GM19467 (cell line): ENCODE data around the gene STX11.

Experiments used
- ATAC-seq: cut with Tn5 transposase; IDR thresholded peaks from one replicate; pipeline ENCODE4 v1.9.1; 2021; ENCODE audit warnings: mild to moderate bottlenecking, moderate library complexity; ENCODE audit not compliant: unreplicated experiment

STX11 gene

GRCh38 chr6:144141470-144141869, 8.8 kb upstream of the STX11 start:
- ATAC-seq, result no peak

GRCh38 chr6:144143106-144143505, 7.2 kb upstream of the STX11 start:
- ATAC-seq, result no peak

GRCh38 chr6:144143878-144144277, 6.4 kb upstream of the STX11 start:
- no peak for ATAC-seq

GRCh38 chr6:144144996-144145395, 5.3 kb upstream of the STX11 start:
- ATAC-seq, result no peak

GRCh38 chr6:144145541-144145940, 4.8 kb upstream of the STX11 start:
- ATAC-seq, result no peak

GRCh38 chr6:144148886-144149285, 1.4 kb upstream of the STX11 start:
- no peak for ATAC-seq

- ATAC-seq, result no peak
Observed at GRCh38 chr6:144149558-144149893, 791 bp upstream of the STX11 start.

- ATAC-seq, result peak; percentile 58
Observed at GRCh38 chr6:144150710-144151657, 667 bp downstream of the STX11 start.

GRCh38 chr6:144152334-144152900, 2.1 kb downstream of the STX11 start:
- ATAC-seq, result no peak

GRCh38 chr6:144153260-144153659, 2.9 kb downstream of the STX11 start:
- no peak for ATAC-seq

GRCh38 chr6:144153971-144154370, 3.7 kb downstream of the STX11 start:
- no peak for ATAC-seq

GRCh38 chr6:144155529-144155928, 5.2 kb downstream of the STX11 start:
- ATAC-seq, result peak; percentile 45

GRCh38 chr6:144156338-144156737, 6.0 kb downstream of the STX11 start:
- ATAC-seq, result no peak

GRCh38 chr6:144156991-144157390, 6.7 kb downstream of the STX11 start:
- ATAC-seq, result no peak

GRCh38 chr6:144158133-144158532, 7.8 kb downstream of the STX11 start:
- ATAC-seq, result no peak

GRCh38 chr6:144159223-144159622, 8.9 kb downstream of the STX11 start:
- no peak for ATAC-seq

- ATAC-seq, result no peak
Observed at GRCh38 chr6:144159742-144160141, 9.4 kb downstream of the STX11 start.

- ATAC-seq, result no peak
Observed at GRCh38 chr6:144160431-144161005, 10.2 kb downstream of the STX11 start.

- no peak for ATAC-seq
Observed at GRCh38 chr6:144161975-144162374, 11.7 kb downstream of the STX11 start.

GRCh38 chr6:144162977-144163376, 12.7 kb downstream of the STX11 start:
- ATAC-seq, result peak; percentile 61

- ATAC-seq, result no peak
Observed at GRCh38 chr6:144165784-144166183, 15.5 kb downstream of the STX11 start.

GRCh38 chr6:144170044-144170443, 19.7 kb downstream of the STX11 start:
- ATAC-seq, result no peak
